Stimulated activated CD8-positive, alpha-beta memory T cell treated with anti-CD3 and anti-CD28 coated beads, Interleukin-15, amount 100 ng/mL, for 48 hours (primary cell): Measurements from ENCODE around the gene SECTM1.

Experiments used
- DNase-seq, 2 donors: peaks; one replicate each; pipeline ENCODE4 v3.0.0-alpha.2; 2020; ENCODE audit warnings: low read depth in 2 of 2

The SECTM1 gene

DNA sequence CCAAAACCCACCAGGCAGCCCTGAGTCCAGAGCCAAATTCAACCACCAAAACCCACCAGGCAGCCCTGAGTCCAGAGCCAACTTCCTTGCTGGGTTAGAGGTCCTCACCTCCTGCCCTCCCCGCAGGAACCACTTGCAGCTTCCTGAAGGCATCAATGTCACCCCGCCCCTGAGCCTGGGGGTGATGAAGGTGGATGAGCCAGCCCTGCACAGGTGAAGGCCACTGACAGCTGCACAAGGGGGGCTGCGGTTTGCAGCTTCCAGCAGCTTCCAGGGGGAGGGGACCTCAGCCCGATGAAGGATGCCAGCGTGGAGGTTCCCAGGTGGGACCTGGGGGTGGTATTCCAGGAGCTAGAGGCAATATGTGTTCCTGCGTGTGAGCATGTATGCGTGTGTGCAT, 52.5 kb downstream of the SECTM1 start:
- DNase-seq = no peak

DNA sequence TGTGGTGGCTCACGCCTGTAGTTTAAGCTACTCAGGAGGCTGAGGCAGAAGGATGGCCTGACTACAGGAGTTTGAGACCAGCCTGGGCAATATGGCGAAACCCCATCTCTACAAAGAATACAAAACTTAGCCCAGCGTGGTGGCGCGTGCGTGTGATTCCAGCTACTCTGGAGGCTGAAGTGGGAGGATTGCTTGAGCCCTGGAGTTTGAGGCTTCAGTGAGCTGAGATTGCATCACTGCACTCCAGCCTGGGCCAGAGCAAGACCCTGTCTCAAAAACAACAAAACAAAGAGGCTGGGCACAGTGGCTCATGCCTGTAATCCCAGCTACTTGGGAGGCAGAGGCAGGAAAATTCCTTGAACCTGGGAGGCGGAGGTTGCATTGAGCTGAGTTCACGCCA, 53.0 kb downstream of the SECTM1 start:
- DNase-seq = no peak

DNA sequence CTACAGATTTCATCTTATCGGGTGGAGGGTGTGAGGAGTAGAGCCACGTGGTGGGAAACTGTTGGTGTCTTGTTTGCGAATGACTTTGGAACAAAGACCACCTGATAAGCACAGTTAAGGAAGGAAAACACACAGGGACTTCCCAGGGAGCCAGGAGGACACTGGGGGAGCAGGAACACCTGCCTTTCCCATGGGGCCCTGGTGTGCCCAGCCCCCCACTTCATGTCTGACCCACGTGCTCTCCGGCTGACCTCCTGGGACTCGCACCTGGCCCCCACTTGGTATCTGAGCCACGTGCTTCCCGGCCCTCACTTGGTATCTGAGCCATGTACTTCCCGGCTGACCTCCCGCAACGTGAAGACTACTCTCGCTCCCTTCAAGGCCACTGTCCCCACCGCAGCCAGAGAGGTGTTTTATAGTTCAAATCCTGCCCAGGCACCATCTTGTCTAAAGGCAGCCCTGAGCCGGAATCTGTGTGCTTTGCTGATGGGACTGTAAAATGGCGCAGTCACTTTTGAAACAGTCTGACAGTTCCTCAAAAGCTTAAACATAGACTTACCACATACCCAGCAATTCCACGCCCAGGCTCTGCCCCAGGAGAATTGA, 54.7 kb downstream of the SECTM1 start:
- no peak for DNase-seq

DNA sequence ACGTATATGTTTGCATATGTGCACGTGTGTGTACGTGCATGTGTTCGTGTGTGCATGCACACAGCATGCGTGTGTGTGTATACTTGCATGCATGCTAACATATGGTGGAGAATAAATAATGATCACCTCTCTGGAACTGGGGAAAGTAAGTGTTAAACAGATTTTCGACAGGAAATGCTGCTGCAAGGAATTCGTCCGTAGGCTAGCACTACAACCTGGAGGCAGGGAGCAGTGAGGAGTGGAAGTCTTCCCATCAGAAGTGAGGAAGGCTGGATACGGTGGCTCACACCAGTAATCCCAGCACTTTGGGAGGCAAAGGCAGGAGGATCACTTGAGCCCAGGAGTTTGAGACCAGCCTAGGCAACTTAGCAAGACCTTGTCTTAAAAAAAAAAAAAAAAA, 55.3 kb downstream of the SECTM1 start:
- DNase-seq = no peak

DNA sequence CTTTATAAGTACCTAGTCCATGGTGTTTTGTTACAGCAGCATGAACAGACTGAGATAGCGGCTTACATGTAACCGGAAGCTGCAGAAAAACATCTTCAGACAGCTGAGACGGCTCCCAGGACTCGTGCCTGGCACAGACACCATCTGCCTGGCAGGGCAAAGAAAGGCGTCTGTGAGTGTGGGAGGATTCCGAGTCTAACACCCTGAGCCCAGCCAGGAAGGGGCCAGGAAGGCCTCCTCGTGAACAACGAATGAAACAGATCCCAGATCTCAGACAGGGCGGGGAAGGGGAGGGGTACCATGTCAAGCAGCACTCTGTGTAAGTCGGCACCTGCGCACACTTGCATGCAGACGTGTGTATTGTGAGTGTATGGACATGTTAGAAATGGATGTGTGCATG, 55.7 kb downstream of the SECTM1 start:
- no peak for DNase-seq

DNA sequence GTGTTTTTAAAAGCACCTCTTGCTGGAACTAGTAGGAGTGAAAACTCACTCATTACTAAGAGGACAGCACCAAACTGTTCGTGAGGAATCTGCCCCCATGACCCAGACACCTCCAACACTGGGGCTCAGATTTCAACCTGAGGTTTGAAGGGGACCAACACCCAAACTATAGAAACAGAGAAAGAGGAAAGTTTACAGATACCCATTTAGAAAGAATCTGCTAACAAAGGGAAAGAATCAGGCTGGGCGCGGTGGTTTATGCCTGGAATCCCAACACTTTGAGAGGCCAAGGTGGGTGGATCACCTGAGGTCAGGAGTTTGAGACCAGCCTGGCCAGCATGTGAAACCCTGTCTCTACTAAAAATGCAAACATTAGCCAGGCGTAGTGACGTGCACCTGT, 56.6 kb downstream of the SECTM1 start:
- no peak for DNase-seq

DNA sequence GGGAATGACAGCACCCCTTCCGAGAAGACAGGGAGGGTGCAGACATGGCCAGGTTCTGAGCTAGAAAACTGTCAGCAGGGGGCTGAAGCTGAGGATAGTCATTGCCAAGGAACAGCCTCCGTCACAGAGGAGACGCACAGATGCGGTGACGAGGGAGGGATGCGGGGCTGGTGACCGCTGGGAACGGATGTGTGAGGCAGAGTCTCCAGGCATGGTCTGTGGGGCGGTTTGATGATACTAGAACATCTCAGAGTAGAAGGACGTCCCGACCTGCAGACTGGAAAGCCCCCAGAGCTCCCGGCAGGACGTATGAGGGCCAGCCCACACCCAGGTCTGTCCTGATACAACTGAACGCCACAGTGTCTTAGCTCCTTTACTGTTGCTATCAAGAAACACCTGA, 58.2 kb downstream of the SECTM1 start:
- DNase-seq = no peak

DNA sequence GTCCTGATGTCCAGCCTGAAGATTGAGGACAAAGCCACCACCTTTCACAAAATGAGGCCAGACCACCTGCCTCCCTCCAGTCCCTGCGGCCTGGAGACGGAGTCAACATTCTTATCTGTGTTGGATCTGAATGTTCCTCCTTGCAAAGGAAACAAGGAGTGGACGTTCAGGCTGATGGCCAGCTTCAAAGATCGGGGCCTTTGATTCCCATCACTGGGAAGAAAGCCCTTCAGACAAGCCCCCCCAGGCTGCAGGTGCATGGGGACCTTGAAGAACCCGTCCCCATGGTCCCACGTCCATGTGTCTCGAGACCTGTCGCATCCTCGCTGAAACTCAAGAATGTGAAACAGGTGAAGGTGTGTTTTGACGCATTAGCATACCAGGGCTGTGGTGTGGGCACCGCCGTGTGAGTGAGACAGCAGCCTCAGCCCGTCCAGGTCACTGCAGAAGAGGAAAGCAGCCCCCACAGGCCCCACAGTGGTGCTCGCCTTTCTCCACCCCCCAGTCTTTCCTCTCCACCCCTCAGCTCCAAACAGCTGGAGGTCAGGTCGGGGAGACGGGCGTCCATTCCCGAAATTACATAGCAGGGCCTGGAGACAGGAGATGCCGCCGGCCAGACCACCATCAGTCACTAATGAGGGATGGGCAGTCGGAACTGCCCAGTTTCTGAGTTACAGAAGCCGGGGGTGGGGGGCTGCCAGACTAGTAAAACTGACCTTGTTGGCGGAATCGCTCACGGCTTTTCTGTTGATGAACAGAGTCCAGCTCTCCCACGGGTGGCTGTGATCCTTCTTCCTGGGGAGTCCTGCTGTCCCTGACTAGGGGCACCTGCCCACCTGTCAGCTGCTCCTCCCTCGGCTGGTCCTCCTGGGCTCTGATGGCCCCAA, 59.2 kb downstream of the SECTM1 start:
- DNase-seq = no peak

DNA sequence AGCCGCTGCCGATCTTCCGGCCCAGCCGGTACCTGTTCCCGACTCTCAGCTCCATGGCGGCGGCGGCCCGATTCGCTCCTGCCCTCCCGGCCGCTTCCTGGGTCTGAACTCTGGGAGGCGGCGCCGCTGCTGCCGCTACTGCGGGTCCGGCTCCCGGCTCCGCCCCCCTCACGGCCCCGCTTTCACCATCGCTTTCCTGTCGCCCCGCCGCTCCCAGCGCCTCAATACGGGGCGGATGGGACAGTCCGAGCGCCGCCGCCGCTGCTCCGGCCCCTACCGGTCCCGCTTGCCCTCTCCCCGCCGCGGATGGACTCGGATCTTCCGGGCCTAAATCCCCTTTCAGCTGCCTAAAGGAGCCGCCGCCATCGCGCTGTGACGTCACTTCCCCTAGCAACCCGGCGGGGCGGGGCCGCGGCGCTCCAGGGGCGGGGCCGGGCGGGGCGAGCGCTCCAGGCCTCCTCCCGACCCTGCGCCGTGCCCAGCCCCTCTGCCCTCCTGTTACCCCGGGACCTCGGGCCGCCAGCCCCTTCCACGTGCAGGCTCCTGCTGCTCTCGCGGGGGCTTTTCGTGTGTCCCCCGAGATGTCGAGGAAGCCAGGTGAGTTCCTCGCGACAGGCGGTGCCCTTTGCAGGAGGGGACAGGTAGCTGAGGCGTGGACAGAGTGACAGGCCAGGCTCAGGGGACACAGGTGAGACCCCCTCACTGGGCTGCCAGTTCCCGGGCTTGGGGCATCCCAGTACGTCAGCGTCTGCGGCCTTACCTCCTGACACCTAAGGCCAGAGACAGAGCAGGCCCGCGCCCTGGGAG, 60.0 kb downstream of the SECTM1 start, which contains the start of gene CSNK1D:
TSS of gene CSNK1D (minus strand) at position 374 of the 807 bp plus-strand sequence. CDS start at position 55, 319 bp downstream.
- DNase-seq = peak; percentile 87 to 92

DNA sequence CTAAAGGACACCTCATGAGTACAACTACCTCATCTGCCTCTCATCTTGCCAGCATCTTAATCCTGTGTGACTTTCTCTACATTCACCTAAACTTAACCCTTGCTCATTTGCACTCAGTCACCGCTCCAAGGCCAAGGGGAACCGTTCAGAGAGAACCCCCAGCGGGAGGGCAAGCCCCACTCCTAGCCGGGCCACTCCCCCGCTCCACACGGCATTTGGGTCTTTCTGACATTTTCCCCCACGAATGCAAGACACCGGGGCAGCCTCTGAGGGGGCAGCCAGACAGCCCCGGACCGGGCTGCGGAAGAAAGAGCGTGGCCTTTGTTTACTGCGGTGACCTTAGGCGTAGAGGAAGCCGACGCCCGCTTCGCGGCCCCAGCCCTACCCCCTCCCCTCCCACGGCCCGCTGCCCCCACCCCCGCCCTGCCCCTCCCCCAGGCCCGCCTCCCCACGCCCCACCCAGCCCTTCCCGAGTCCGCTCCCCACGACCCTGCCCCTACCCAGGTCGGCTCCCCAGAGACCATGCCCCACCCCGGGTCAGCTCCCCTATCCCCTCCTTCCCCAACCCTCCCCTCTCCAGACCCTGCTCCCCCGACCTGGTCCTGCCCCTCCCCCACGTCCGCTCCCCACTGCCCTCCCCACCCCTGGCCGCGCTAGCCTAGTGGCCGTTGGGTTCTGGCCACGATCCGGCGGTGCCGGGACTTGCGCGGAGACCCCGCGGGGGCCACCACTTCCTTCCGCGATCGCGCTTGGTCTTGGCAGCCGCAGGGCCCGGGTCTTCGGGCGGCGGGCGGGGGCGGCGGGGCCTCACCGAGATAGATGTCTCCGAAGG, 60.9 kb downstream of the SECTM1 start:
- DNase-seq = peak in 1 of 2 donors; percentile 24

DNA sequence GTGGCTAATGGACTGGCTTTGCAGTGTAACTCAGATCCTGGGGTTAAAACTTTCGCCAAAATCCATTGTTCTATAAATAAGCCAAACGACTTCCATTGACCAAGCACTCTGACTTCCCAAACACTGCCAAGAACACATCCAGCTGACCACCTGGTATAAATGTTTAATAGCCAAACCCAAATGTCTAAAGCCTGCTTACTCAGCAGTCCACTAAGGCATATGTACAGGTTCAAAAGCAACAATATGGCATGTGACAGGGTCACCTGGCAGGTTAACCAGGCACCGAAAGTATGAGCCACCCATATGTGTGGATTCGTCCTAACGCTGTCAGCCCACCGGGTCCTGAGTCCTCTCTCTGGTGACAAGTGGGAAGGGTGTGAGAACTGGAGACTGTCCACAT, 62.2 kb downstream of the SECTM1 start:
- DNase-seq = no peak
